Brain microvascular endothelial cell (primary cell): ENCODE results near the gene STX2.

Experiments used
- DNase-seq: peaks from one replicate; pipeline ENCODE4 v3.0.0-alpha.2; 2020
- H3K27ac ChIP-seq: fragments of 250-450 bp; sonication (Bioruptor Pico); 2 replicates; pipeline ENCODE4 v1.5.1; 2020; ENCODE audit warnings: mild to moderate bottlenecking, moderate library complexity
- H3K27me3 ChIP-seq: fragments of 250-450 bp; sonication (Bioruptor Pico); replicated peaks from 2 replicates; pipeline ENCODE4 v1.5.1; 2020; ENCODE audit warnings: mild to moderate bottlenecking
- H3K36me3 ChIP-seq: fragments of 250-450 bp; sonication (Bioruptor Pico); replicated peaks from 2 replicates; pipeline ENCODE4 v1.5.1; 2020; ENCODE audit warnings: mild to moderate bottlenecking
- H3K4me3 ChIP-seq: 2 replicates; pipeline ENCODE4 v1.5.1; 2011; ENCODE audit warnings: low read depth, mild to moderate bottlenecking, control low read depth, low read length, moderate library complexity
- CTCF ChIP-seq: IDR thresholded peaks from 2 replicates; pipeline ENCODE4 v1.5.1; 2011; ENCODE audit warnings: low read depth, mild to moderate bottlenecking, moderate library complexity, low read length, control low read depth, inconsistent platforms; ENCODE audit errors: missing control alignments
- in situ Hi-C: cut with HindIII; loops from 2 replicates; pipeline ENCODE4 v1.10.0; 2017; ENCODE audit warnings: low sequenced_read_pairs, low pct_ligation_motif_present

STX2 gene

GRCh38 chr12:130745921-130746320 lies 93.1 kb downstream of the STX2 start:
- H3K27me3 ChIP-seq = no peaks in the 10 kb centered on the region
- in situ Hi-C loops = no loop called here
- no peaks in the 10 kb centered on the region for H3K36me3 ChIP-seq
- H3K27ac ChIP-seq = no peak overlapping the region
- TF ChIP-seq CTCF = no peak
- no peak for DNase-seq
- no peak overlapping the region for H3K4me3 ChIP-seq

DNA sequence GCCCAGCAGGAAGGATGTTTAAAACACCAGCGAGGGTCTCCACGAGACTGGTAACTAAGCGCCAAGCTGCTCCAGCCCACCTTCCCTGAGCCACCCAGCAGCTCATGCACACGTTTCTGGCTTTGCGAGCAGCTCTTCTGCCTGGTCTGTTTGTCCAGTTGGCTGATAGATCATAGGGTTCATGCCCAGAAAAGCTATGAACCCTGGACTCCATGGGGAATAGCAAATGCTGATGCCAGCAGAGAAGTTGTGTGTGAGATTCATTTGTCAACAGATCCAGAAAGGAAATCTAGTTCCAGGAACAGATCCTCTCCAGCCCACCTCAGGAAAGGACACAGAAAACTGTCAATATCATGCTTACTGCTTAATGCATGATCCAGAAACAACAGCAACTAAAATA lies 94.8 kb downstream of the STX2 start:
- H3K27ac ChIP-seq = no peak overlapping the region
- in situ Hi-C loops = no loop called here
- H3K36me3 ChIP-seq = no peaks in the 10 kb centered on the region
- no peaks in the 10 kb centered on the region for H3K27me3 ChIP-seq
- no peak overlapping the region for H3K4me3 ChIP-seq
- no peak for TF ChIP-seq CTCF
- no peak for DNase-seq

GRCh38 chr12:130743606-130744005 lies 95.4 kb downstream of the STX2 start:
- no peak overlapping the region for H3K27ac ChIP-seq
- H3K36me3 ChIP-seq = no peaks in the 10 kb centered on the region
- H3K4me3 ChIP-seq = no peak overlapping the region
- DNase-seq = no peak
- in situ Hi-C loops = no loop called here
- H3K27me3 ChIP-seq = no peaks in the 10 kb centered on the region
- no peak for TF ChIP-seq CTCF

DNA sequence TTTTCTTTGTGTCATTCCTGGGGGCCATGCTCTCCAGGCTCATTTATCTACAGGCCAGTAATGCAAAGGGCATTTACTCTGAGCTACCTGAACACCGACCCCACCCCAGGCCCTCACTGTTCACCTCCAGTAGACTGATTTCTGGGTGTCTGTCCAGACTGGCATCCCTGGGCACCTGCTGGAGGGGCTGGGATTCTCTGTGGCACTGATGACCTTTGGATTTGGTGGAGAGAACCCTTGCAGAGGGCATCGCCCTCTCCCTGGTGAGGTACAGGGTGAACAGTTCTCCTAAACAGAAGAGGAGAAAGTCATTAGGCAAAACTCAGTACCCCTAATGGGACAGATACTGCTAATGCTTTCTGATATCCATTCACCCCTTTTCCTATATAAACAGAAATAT lies 95.9 kb downstream of the STX2 start:
- in situ Hi-C loops = no loop called here
- Histone ChIP-seq H3K27me3 (no peaks in the 10 kb centered on the region), H3K36me3 (no peaks in the 10 kb centered on the region), H3K4me3 (no peak overlapping the region), H3K27ac (no peak overlapping the region)
- no peak for TF ChIP-seq CTCF
- no peak for DNase-seq

DNA sequence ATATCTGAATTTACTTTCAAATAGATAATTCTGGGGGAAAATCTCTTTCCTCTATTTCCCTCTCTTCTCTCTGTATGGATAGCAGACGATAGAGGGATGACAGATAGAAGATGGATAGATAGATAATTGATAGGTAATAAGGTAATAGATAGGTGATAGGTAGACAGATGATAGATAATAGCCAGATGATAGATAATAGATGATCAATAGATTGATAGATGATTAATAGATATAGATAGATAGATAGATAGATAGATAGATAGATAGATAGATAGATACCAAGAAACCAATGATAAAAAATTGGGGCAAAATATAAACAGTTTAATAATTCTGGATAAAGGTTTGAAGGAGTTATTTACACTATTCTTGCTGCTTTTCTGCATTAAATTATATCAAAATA lies 96.3 kb downstream of the STX2 start:
- no peak overlapping the region for H3K4me3 ChIP-seq
- in situ Hi-C loops = no loop called here
- TF ChIP-seq CTCF = no peak
- no peak for DNase-seq
- H3K27ac ChIP-seq = no peak overlapping the region
- no peaks in the 10 kb centered on the region for H3K27me3 ChIP-seq
- H3K36me3 ChIP-seq = no peaks in the 10 kb centered on the region

DNA sequence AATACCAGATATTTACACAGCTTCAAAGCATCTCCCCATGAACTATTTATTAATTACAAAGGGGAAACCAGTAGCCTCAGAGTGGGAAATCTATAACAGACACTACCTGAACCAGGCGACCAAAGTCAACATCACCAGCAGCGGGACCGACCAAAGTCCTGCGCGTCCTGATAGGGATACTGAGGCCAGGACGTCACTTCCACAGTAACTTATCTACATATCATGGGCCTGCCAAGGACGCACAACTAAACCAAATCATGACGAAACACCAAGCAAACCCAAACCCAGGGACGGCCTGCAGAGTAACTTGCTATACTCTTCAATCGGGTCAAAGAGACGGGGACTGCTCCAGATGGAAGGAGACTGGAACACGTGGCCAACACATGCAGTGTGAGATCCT lies 96.9 kb downstream of the STX2 start:
- in situ Hi-C loops = no loop called here

More for the DNA sequence above, 96.9 kb downstream of the STX2 start:
- no peak for TF ChIP-seq CTCF
- H3K36me3 ChIP-seq = no peaks in the 10 kb centered on the region
- H3K27me3 ChIP-seq = no peaks in the 10 kb centered on the region
- H3K4me3 ChIP-seq = no peak overlapping the region
- no peak overlapping the region for H3K27ac ChIP-seq
- no peak for DNase-seq
